SK-N-SH (cell line): ENCODE results near the gene SLC22A23. TPM values are rescaled to one million over a fixed set of nuclear protein-coding genes. Genes with fewer than 3 reads are reported as not detected.

Experiments
- CTCF ChIA-PET: fragments of 300-600, 350-600 bp; formaldehyde crosslinking; extraction: SDS; loops from one replicate; lab custom pipeline; 2021; lab: Yijun Ruan, JAX
- POLR2A ChIA-PET: fragments of 350-600 bp; sonication (Branson Sonifier 250); formaldehyde crosslinking; extraction: SDS; loops from one replicate; lab custom pipeline; 2020; ENCODE audit warnings: antibody characterized with exemption, inconsistent platforms; lab: Yijun Ruan, JAX
- DNase-seq: peaks from one replicate; pipeline ENCODE4 v3.0.0; 2012
- H2AFZ ChIP-seq: fragments of 200-600 bp; sonication (generic); 2 replicates; pipeline ENCODE4 v1.8.1; 2016; ENCODE audit warnings: antibody characterized with exemption, mild to moderate bottlenecking, low read depth
- H3F3A ChIP-seq: fragments of 200-600 bp; sonication (generic); replicated peaks from 2 replicates; pipeline ENCODE3; 2016; ENCODE audit warnings: antibody characterized with exemption, mild to moderate bottlenecking; ENCODE audit not compliant: insufficient read depth
- H3K27ac ChIP-seq, 2 experiments: fragments of 200-500 bp in 1 of 2; fragments of 200-600 bp in 1 of 2; sonication (Bioruptor generic) in 1 of 2; sonication (generic), shearing (Covaris generic) in 1 of 2; 2 replicates each; pipeline versions ENCODE4 v1.5.1 to v1.6.1; 2014 to 2016; ENCODE audit warnings: low read depth in 2 of 2, inconsistent platforms in 1 of 2, low read length in 1 of 2, mild to moderate bottlenecking in 1 of 2, mixed read lengths in 1 of 2
- H3K27me3 ChIP-seq: fragments of 200-600 bp; sonication (generic), shearing (Covaris generic); 2 replicates; pipeline ENCODE4 v1.6.1; 2016; ENCODE audit warnings: mixed run types; ENCODE audit not compliant: insufficient read depth
- H3K36me3 ChIP-seq, 2 experiments: fragments of 200-500 bp in 1 of 2; fragments of 200-600 bp in 1 of 2; sonication (Bioruptor generic) in 1 of 2; sonication (generic) in 1 of 2; replicated peaks in 1 of 2; 2 replicates each; pipeline versions ENCODE3 to v1.5.1; 2014 to 2016; ENCODE audit warnings: low read length in 1 of 2, mild to moderate bottlenecking in 1 of 2; ENCODE audit not compliant: insufficient read depth in 2 of 2, control insufficient read depth in 1 of 2
- H3K4me1 ChIP-seq, 2 experiments: fragments of 200-500 bp in 1 of 2; fragments of 200-600 bp in 1 of 2; sonication (Bioruptor generic) in 1 of 2; sonication (generic), shearing (Covaris generic) in 1 of 2; 2 replicates each; pipeline versions ENCODE4 v1.5.1 to v1.6.1; 2014 to 2016; ENCODE audit warnings: low read depth in 1 of 2, low read length in 1 of 2, mixed run types in 1 of 2; ENCODE audit not compliant: insufficient read depth in 2 of 2, control insufficient read depth in 1 of 2
- H3K4me2 ChIP-seq: fragments of 200-600 bp; sonication (generic), shearing (Covaris generic); 2 replicates; pipeline ENCODE4 v1.6.1; 2017; ENCODE audit warnings: mixed run types
- H3K4me3 ChIP-seq, 2 experiments: fragments of 200-500 bp in 1 of 2; fragments of 200-600 bp in 1 of 2; sonication (Bioruptor generic) in 1 of 2; sonication (generic), shearing (Covaris generic) in 1 of 2; 2 replicates each; pipeline versions ENCODE4 v1.5.1 to v1.8.1; 2014 to 2016; ENCODE audit warnings: low read depth in 2 of 2, inconsistent platforms in 1 of 2, low read length in 1 of 2, mild to moderate bottlenecking in 1 of 2, mixed read lengths in 1 of 2, moderate library complexity in 1 of 2
- H3K79me2 ChIP-seq: fragments of 200-600 bp; sonication (generic); 2 replicates; pipeline ENCODE4 v1.8.1; 2017; ENCODE audit warnings: mild to moderate bottlenecking; ENCODE audit not compliant: insufficient read depth
- H3K9ac ChIP-seq: fragments of 200-600 bp; sonication (generic); 2 replicates; pipeline ENCODE4 v1.6.1; 2017; ENCODE audit warnings: mixed run types
- H3K9me2 ChIP-seq: fragments of 200-600 bp; sonication (generic); 2 replicates; pipeline ENCODE4 v1.6.1; 2017; ENCODE audit warnings: mixed run types
- H3K9me3 ChIP-seq: fragments of 200-600 bp; sonication (generic); 2 replicates; pipeline ENCODE4 v1.6.1; 2017; ENCODE audit warnings: mixed run types, mild to moderate bottlenecking, moderate library complexity
- H4K20me1 ChIP-seq: fragments of 200-600 bp; sonication (generic); 2 replicates; pipeline ENCODE4 v1.6.1; 2017; ENCODE audit warnings: mild to moderate bottlenecking, mixed run types; ENCODE audit not compliant: insufficient read depth
- CHD2 ChIP-seq: fragments of 150-350 bp; IDR thresholded peaks from 2 replicates; pipeline ENCODE4 v1.6.1; 2018; ENCODE audit warnings: low read length; ENCODE audit not compliant: partially characterized antibody
- EZH2phosphoT487 ChIP-seq: fragments of 200-600 bp; sonication (generic); IDR thresholded peaks from 2 replicates; pipeline ENCODE4 v1.6.1; 2017; ENCODE audit warnings: low read depth, mixed run types, mild to moderate bottlenecking, antibody characterized with exemption, moderate library complexity, borderline replicate concordance
- FOXJ3 ChIP-seq: sonication (generic); formaldehyde crosslinking; IDR thresholded peaks from 2 replicates; pipeline ENCODE4 v1.5.1; 2020; ENCODE audit warnings: mild to moderate bottlenecking, missing genetic modification reagents
- FOXM1 ChIP-seq: IDR thresholded peaks from 2 replicates; pipeline ENCODE4 v1.4.0; 2012; ENCODE audit warnings: low read depth, mild to moderate bottlenecking
- GABPA ChIP-seq: IDR thresholded peaks from 2 replicates; pipeline ENCODE4 v1.4.0; 2012; ENCODE audit warnings: low read depth, mild to moderate bottlenecking
- JUND ChIP-seq: IDR thresholded peaks from 2 replicates; pipeline ENCODE4 v1.4.0; 2012
- MEF2A ChIP-seq: IDR thresholded peaks from 2 replicates; pipeline ENCODE4 v1.4.0; 2012; ENCODE audit warnings: low read depth, borderline replicate concordance
- NFIC ChIP-seq: IDR thresholded peaks from 2 replicates; pipeline ENCODE4 v1.4.0; 2012; ENCODE audit warnings: borderline replicate concordance
- NRF1 ChIP-seq: IDR thresholded peaks from 2 replicates; pipeline ENCODE4 v1.6.1; 2012; ENCODE audit warnings: low read depth, mild to moderate bottlenecking, low read length
- RAD21 ChIP-seq: IDR thresholded peaks from 2 replicates; pipeline ENCODE4 v1.6.1; 2012; ENCODE audit warnings: mild to moderate bottlenecking, low read length
- RXRA ChIP-seq: IDR thresholded peaks from 2 replicates; pipeline ENCODE4 v1.4.0; 2012; ENCODE audit warnings: low read depth, mild to moderate bottlenecking, borderline replicate concordance
- SMC3 ChIP-seq: IDR thresholded peaks from 2 replicates; pipeline ENCODE4 v1.6.1; 2012; ENCODE audit warnings: low read depth, low read length, improper control_type of control experiment
- TCF12 ChIP-seq: IDR thresholded peaks from 2 replicates; pipeline ENCODE4 v1.4.0; 2012
- YY1 ChIP-seq: IDR thresholded peaks from 2 replicates; pipeline ENCODE4 v1.4.0; 2012; ENCODE audit warnings: low read depth, mild to moderate bottlenecking
- WGBS: methylation state at CpG from one replicate; pipeline ENCODE4 v1.1.6; 2017; ENCODE audit warnings: low lambda C conversion rate; 5-methylcytosine and 5-hydroxymethylcytosine counted together
- polyA plus RNA-seq, 3 experiments: library from polyadenylated mRNA; depleted of rRNA; stranded (reverse); fragments of >200 nt; gene quantifications; 2 replicates each; pipeline ENCODE4 v1.2.3, GENCODE V29; 2012
- TF ChIP-seq, protein P1 (sequence below): IDR thresholded peaks from 2 replicates; pipeline ENCODE4 v1.6.1; 2012; ENCODE audit warnings: mild to moderate bottlenecking, low read depth, low read length, moderate library complexity
- TF ChIP-seq, protein P2 (sequence below): fragments of 150-350 bp; IDR thresholded peaks from 2 replicates; pipeline ENCODE4 v1.6.1; 2017; ENCODE audit warnings: antibody characterized with exemption, low read length, low read depth, borderline replicate concordance
- TF ChIP-seq, protein P3 (sequence below): fragments of 150-350 bp; IDR thresholded peaks from 2 replicates; pipeline ENCODE4 v1.6.1; 2016; ENCODE audit warnings: mild to moderate bottlenecking, low read depth, low read length
- TF ChIP-seq, protein P4 (sequence below): IDR thresholded peaks from 2 replicates; pipeline ENCODE4 v1.4.0; 2012; ENCODE audit warnings: low read depth

The SLC22A23 gene
- polyA plus RNA-seq, 1 of the 3 experiments (the other 2 are of a cell fraction), result not detected

DNA sequence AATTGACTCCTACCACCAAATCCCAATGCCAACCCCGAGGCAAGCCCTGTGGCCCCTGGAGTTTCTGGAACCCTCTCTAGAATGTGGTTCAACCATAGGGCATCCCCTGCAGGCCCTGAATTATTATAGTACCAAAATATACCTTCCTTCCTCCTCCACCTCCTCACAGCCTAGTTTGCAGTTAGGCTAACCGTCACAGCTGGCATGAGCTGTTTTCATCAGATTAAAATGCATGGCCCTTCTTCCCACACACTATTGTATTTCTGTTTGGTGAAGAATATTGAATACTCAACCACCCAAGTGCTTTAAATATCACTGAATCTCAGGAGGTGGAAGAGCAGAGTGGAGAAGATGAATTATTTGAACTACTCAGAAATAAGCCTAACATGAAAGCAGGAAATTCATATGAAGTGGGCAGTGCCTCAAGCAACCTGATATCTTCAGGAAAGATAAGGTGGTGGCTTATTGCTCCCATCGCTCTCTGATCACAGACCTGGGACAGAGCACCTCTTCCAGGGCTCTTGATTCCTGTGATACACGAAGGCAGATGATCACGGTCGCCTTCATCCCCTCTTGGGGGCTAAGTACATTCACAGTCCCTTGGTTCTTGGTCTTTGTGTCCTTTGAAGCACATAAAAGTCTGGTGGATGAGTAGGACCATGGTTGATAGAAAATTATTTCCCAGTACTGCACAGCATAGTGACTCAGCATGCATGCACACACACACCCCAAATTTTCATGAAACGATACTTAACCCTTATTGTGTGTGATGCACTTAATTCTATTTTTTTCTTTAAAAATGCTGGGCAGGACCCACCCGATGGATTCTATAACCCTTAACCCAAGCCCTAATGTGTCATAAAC is 107.2 kb downstream of the SLC22A23 start (continued):
- TF ChIP-seq EZH2phosphoT487 (no peak), MEF2A (no peak), JUND (no peak), FOXM1 (no peak)

DNA sequence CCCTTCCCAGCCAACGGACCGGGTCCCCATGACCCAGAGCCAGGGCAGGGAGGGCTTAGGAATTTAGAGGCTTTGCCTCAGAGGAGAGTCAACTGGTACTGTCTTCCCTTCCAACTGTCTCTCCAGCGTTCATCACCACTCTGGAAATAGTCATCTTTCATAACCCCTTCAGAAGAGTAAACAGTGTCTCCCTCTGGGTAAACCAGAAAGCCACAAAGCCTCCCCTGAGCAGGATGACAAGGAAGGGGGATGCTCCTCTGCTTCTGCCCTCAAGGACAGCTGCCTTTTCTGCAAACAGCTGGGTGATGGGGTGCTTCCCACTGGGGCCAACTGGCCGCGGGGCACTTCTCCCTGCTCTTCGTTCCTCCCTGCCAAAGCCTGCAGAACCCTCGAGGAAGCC is 108.0 kb downstream of the SLC22A23 start:
- Histone ChIP-seq H3K79me2 (no peaks in the 10 kb centered on the region), H4K20me1 (no peaks in the 10 kb centered on the region), H2AFZ (no peak overlapping the region), H3K9ac (no peak overlapping the region), H3K36me3 (no peaks in the 10 kb centered on the region), H3K4me3 (no peak overlapping the region), H3K27ac (no peak overlapping the region), H3F3A (no peaks in the 10 kb centered on the region), H3K9me2 (no peaks in the 10 kb centered on the region), H3K4me1 (no peaks in the 10 kb centered on the region; a peak in 2 of 4 replicates), H3K4me2 (no peak overlapping the region), H3K27me3 (peaks cover 20% of the 10 kb centered on the region; the same call in 1 of the 2 replicates), H3K9me3 (no peaks in the 10 kb centered on the region)
- WGBS, result 31% methylated on average over 3 of the region's 7 CpGs
- DNase-seq, result no peak
- POLR2A ChIA-PET, result no interaction called here
- no peak for TF ChIP-seq RAD21
- TF ChIP-seq, protein P1, sequence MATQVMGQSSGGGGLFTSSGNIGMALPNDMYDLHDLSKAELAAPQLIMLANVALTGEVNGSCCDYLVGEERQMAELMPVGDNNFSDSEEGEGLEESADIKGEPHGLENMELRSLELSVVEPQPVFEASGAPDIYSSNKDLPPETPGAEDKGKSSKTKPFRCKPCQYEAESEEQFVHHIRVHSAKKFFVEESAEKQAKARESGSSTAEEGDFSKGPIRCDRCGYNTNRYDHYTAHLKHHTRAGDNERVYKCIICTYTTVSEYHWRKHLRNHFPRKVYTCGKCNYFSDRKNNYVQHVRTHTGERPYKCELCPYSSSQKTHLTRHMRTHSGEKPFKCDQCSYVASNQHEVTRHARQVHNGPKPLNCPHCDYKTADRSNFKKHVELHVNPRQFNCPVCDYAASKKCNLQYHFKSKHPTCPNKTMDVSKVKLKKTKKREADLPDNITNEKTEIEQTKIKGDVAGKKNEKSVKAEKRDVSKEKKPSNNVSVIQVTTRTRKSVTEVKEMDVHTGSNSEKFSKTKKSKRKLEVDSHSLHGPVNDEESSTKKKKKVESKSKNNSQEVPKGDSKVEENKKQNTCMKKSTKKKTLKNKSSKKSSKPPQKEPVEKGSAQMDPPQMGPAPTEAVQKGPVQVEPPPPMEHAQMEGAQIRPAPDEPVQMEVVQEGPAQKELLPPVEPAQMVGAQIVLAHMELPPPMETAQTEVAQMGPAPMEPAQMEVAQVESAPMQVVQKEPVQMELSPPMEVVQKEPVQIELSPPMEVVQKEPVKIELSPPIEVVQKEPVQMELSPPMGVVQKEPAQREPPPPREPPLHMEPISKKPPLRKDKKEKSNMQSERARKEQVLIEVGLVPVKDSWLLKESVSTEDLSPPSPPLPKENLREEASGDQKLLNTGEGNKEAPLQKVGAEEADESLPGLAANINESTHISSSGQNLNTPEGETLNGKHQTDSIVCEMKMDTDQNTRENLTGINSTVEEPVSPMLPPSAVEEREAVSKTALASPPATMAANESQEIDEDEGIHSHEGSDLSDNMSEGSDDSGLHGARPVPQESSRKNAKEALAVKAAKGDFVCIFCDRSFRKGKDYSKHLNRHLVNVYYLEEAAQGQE, result no peak
- TF ChIP-seq NFIC, result no peak
- TF ChIP-seq, protein P2, sequence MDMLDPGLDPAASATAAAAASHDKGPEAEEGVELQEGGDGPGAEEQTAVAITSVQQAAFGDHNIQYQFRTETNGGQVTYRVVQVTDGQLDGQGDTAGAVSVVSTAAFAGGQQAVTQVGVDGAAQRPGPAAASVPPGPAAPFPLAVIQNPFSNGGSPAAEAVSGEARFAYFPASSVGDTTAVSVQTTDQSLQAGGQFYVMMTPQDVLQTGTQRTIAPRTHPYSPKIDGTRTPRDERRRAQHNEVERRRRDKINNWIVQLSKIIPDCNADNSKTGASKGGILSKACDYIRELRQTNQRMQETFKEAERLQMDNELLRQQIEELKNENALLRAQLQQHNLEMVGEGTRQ, result no peak
- TF ChIP-seq NRF1, result no peak
- TF ChIP-seq SMC3, result no peak
- no peak for TF ChIP-seq YY1
- TF ChIP-seq FOXJ3, result no peak
- TF ChIP-seq, protein P3, sequence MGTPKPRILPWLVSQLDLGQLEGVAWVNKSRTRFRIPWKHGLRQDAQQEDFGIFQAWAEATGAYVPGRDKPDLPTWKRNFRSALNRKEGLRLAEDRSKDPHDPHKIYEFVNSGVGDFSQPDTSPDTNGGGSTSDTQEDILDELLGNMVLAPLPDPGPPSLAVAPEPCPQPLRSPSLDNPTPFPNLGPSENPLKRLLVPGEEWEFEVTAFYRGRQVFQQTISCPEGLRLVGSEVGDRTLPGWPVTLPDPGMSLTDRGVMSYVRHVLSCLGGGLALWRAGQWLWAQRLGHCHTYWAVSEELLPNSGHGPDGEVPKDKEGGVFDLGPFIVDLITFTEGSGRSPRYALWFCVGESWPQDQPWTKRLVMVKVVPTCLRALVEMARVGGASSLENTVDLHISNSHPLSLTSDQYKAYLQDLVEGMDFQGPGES, result no peak
- no peak for TF ChIP-seq TCF12
- TF ChIP-seq EZH2phosphoT487, result no peak
- no peak for TF ChIP-seq GABPA
- TF ChIP-seq MEF2A, result no peak
- TF ChIP-seq CHD2, result no peak
- TF ChIP-seq, protein P4, sequence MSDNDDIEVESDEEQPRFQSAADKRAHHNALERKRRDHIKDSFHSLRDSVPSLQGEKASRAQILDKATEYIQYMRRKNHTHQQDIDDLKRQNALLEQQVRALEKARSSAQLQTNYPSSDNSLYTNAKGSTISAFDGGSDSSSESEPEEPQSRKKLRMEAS, result no peak
- no peak for TF ChIP-seq RXRA
- CTCF ChIA-PET, result no interaction called here
